Lung microvascular endothelial cell (primary cell): ENCODE measurements around the gene CACNA1D. TPM values are rescaled to one million over a fixed set of nuclear protein-coding genes. Genes with fewer than 3 reads are reported as not detected.

Experiments
- DNase-seq, 2 donors: peaks; one replicate each; pipeline versions ENCODE4 v3.0.0 to v3.0.0-alpha.2; 2010; ENCODE audit warnings: low read depth in 2 of 2
- total RNA-seq: library from RNA; depleted of rRNA; stranded (reverse); fragments of >200 nt; gene quantifications from 2 replicates; pipeline ENCODE4 v1.2.1, GENCODE V29; 2014

The CACNA1D gene
- total RNA-seq, 1 donor from 2014 or later, result not detected

GRCh38 chr3:53804697-53805462 lies 310.5 kb downstream of the CACNA1D start:
- no peak for DNase-seq

- DNase-seq, result no peak
Measured at GRCh38 chr3:53805463-53806159, 311.2 kb downstream of the CACNA1D start.

GRCh38 chr3:53806182-53807116 lies 312.0 kb downstream of the CACNA1D start:
- no peak for DNase-seq

- no peak for DNase-seq
Measured at GRCh38 chr3:53807117-53807810, 312.9 kb downstream of the CACNA1D start.

GRCh38 chr3:53808496-53808895 lies 314.1 kb downstream of the CACNA1D start:
- DNase-seq, result no peak

- no peak for DNase-seq
Measured at GRCh38 chr3:53809267-53809666, 314.9 kb downstream of the CACNA1D start.

GRCh38 chr3:53809764-53810400 lies 315.5 kb downstream of the CACNA1D start:
- DNase-seq, result no peak

- DNase-seq, result no peak
Measured at GRCh38 chr3:53811143-53811927, 316.9 kb downstream of the CACNA1D start.

- DNase-seq, result no peak
Measured at GRCh38 chr3:53812434-53812833, 318.0 kb downstream of the CACNA1D start.

- DNase-seq, result no peak
Measured at GRCh38 chr3:53813229-53813628, 318.8 kb downstream of the CACNA1D start.

- DNase-seq, result no peak
Measured at GRCh38 chr3:53813876-53814275, 319.5 kb downstream of the CACNA1D start.

GRCh38 chr3:53815067-53815466 lies 320.7 kb downstream of the CACNA1D start:
- no peak for DNase-seq

- no peak for DNase-seq
Measured at GRCh38 chr3:53815651-53816050, 321.2 kb downstream of the CACNA1D start.

GRCh38 chr3:53816425-53816824 lies 322.0 kb downstream of the CACNA1D start:
- no peak for DNase-seq

GRCh38 chr3:53817211-53817610 lies 322.8 kb downstream of the CACNA1D start:
- no peak for DNase-seq

GRCh38 chr3:53817809-53818208 lies 323.4 kb downstream of the CACNA1D start:
- DNase-seq, result no peak

- no peak for DNase-seq
Measured at GRCh38 chr3:53818221-53819162, 324.1 kb downstream of the CACNA1D start.

- no peak for DNase-seq
Measured at GRCh38 chr3:53819163-53819868, 324.9 kb downstream of the CACNA1D start.
